CD4-positive, alpha-beta T cell treated with Interleukin-6 at 100 ng/mL for 8 hours (primary cell): ENCODE data around the gene NFX1.

Source experiments
- DNase-seq: peaks from one replicate; pipeline ENCODE4 v3.0.0-alpha.2; 2020; ENCODE audit warnings: mixed read lengths, low spot score

The NFX1 gene

GRCh38 chr9:33267151-33267767 lies 23.1 kb upstream of the NFX1 start:
- DNase-seq = no peak

- DNase-seq = no peak
Observed at GRCh38 chr9:33270146-33270545, 20.2 kb upstream of the NFX1 start.

GRCh38 chr9:33272061-33272460 lies 18.3 kb upstream of the NFX1 start:
- no peak for DNase-seq

- no peak for DNase-seq
Observed at GRCh38 chr9:33273266-33273971, 16.9 kb upstream of the NFX1 start.

- DNase-seq = no peak
Observed at GRCh38 chr9:33273972-33274328, 16.4 kb upstream of the NFX1 start.

- no peak for DNase-seq
Observed at GRCh38 chr9:33277484-33277883, 12.8 kb upstream of the NFX1 start.

GRCh38 chr9:33285502-33285901 lies 4.8 kb upstream of the NFX1 start:
- DNase-seq = no peak

- DNase-seq = peak; percentile 70
Observed at GRCh38 chr9:33287087-33287490, 3.2 kb upstream of the NFX1 start.

GRCh38 chr9:33288235-33288634 lies 2.1 kb upstream of the NFX1 start:
- no peak for DNase-seq

GRCh38 chr9:33288828-33289483 lies 1.4 kb upstream of the NFX1 start:
- no peak for DNase-seq

GRCh38 chr9:33289496-33289895 lies 820 bp upstream of the NFX1 start:
- no peak for DNase-seq

GRCh38 chr9:33289936-33290246 lies 425 bp upstream of the NFX1 start:
- no peak for DNase-seq

GRCh38 chr9:33291031-33291397 lies 698 bp downstream of the NFX1 start:
- DNase-seq = no peak

GRCh38 chr9:33291901-33292300 lies 1.6 kb downstream of the NFX1 start:
- DNase-seq = no peak

GRCh38 chr9:33293782-33294181 lies 3.5 kb downstream of the NFX1 start:
- DNase-seq = no peak

GRCh38 chr9:33294670-33295432 lies 4.5 kb downstream of the NFX1 start:
- no peak for DNase-seq

- no peak for DNase-seq
Observed at GRCh38 chr9:33295571-33295970, 5.3 kb downstream of the NFX1 start.

GRCh38 chr9:33297432-33297831 lies 7.1 kb downstream of the NFX1 start:
- DNase-seq = no peak

GRCh38 chr9:33300546-33300945 lies 10.2 kb downstream of the NFX1 start:
- DNase-seq = no peak

- no peak for DNase-seq
Observed at GRCh38 chr9:33304362-33304761, 14.0 kb downstream of the NFX1 start.

GRCh38 chr9:33306037-33306436 lies 15.7 kb downstream of the NFX1 start:
- DNase-seq = no peak

- no peak for DNase-seq
Observed at GRCh38 chr9:33307067-33307466, 16.8 kb downstream of the NFX1 start.

- no peak for DNase-seq
Observed at GRCh38 chr9:33309903-33310302, 19.6 kb downstream of the NFX1 start.
